Right lobe of liver (tissue), 4 donors: ENCODE results near the gene DCANP1.

Experiments
- POLR2A ChIP-seq: fragments of 450-650 bp; IDR thresholded peaks from one replicate; pipeline ENCODE4 v1.6.1; 2017; ENCODE audit warnings: antibody characterized with exemption, mild to moderate bottlenecking
- TF ChIP-seq, protein P1 (sequence below), 4 donors: fragments of 200-600 bp in 3 of 4; fragments of 450-650 bp in 1 of 4; IDR thresholded peaks; one replicate each; pipeline versions ENCODE4 v1.5.1 to v1.8.0; 2016 to 2022; ENCODE audit warnings: antibody characterized with exemption in 4 of 4, mild to moderate bottlenecking in 2 of 4
- donor health status: DM: no; HTN: no; CAD: no.
- donor health status: DM: no; HTN: no; CAD: no.
- donor health status: DM: no; HTN: yes; CAD: no.

DNA sequence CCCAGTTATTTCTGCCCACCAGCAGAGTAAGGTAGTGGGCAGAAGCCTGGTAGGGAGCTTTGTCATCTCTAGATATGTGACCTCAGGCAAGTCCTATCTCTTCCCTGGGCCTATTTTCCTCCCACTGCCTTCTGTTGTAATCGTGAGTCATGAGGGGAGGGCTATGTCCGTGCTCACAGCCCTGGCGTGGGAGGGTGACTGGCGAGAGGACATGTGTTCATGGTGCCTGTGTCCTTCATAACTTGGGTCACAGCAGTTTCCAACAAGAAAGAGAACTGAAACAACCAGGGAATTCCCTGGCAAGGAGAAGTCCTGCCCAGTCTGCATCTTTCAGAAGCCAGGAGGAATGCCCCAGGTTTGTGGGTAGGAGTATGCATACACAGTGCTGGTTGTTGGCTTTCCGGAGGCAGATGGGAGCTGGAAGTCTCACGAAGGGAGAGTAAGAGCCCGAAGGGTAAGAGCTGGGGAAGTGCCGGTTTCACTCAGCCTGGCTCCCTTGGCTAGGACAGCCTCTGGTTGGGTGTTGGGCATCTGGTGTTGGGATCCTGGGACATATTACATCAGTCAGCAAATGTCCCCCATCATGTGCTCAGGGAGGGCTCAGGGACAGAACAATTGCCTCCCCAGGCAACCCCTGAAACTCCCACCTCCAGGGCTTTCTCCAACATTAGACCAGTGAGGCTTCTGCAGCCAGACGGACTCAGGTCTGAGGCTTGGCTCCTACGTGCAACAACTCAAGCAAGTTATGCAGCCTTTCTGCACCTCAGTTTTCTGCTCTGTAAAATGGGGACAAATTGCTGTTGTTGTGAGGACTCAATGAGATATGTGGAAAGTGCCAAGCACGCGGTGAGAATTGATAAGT, 9.3 kb upstream of the DCANP1 start:
- TF ChIP-seq, protein P1, sequence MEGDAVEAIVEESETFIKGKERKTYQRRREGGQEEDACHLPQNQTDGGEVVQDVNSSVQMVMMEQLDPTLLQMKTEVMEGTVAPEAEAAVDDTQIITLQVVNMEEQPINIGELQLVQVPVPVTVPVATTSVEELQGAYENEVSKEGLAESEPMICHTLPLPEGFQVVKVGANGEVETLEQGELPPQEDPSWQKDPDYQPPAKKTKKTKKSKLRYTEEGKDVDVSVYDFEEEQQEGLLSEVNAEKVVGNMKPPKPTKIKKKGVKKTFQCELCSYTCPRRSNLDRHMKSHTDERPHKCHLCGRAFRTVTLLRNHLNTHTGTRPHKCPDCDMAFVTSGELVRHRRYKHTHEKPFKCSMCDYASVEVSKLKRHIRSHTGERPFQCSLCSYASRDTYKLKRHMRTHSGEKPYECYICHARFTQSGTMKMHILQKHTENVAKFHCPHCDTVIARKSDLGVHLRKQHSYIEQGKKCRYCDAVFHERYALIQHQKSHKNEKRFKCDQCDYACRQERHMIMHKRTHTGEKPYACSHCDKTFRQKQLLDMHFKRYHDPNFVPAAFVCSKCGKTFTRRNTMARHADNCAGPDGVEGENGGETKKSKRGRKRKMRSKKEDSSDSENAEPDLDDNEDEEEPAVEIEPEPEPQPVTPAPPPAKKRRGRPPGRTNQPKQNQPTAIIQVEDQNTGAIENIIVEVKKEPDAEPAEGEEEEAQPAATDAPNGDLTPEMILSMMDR (IDR thresholded peaks at IDR 0.05), result no peak
- no peak for TF ChIP-seq POLR2A
